K562 (cell line): ENCODE measurements around the gene CORO6. TPM values are rescaled to one million over a fixed set of nuclear protein-coding genes. Genes with fewer than 3 reads are reported as not detected.
A peak's percentile ranks its signal among the peaks of the same experiment; 100 is the strongest.

Experiments used
- CBX1 ChIP-seq: sonication (generic); IDR thresholded peaks from 2 replicates; pipeline ENCODE4 v1.6.1; 2016; ENCODE audit warnings: antibody characterized with exemption, low read depth, mild to moderate bottlenecking
- CLOCK ChIP-seq: fragments of 250-450 bp; sonication (Bioruptor Pico); IDR thresholded peaks from 2 replicates; pipeline ENCODE4 v1.4.0; 2020; ENCODE audit warnings: mild to moderate bottlenecking, moderate library complexity, borderline replicate concordance
- CSDE1 ChIP-seq, 2 experiments: fragments of 450-650 bp; IDR thresholded peaks; 2 replicates each; pipeline ENCODE4 v1.6.1; 2016; ENCODE audit warnings: mild to moderate bottlenecking in 1 of 2
- MGA ChIP-seq: fragments of 450-650 bp; IDR thresholded peaks from 2 replicates; pipeline ENCODE4 v1.6.1; 2016; ENCODE audit warnings: mild to moderate bottlenecking, moderate library complexity
- PRDM10 ChIP-seq: fragments of 450-650 bp; IDR thresholded peaks from 2 replicates; pipeline ENCODE4 v1.6.1; 2018; ENCODE audit not compliant: partially characterized antibody
- RFX1 ChIP-seq: fragments of 450-650 bp; IDR thresholded peaks from 2 replicates; pipeline ENCODE4 v1.6.1; 2016; ENCODE audit warnings: mild to moderate bottlenecking, moderate library complexity
- TCFL5 ChIP-seq: fragments of 250-450 bp; sonication (Bioruptor Pico); conservative IDR thresholded peaks from 2 replicates; pipeline ENCODE4 v1.6.1; 2021; ENCODE audit warnings: mild to moderate bottlenecking, moderate library complexity, matching md5 sums
- THRAP3 ChIP-seq: fragments of 450-650 bp; IDR thresholded peaks from 2 replicates; pipeline ENCODE4 v1.6.1; 2016; ENCODE audit warnings: mild to moderate bottlenecking, inconsistent platforms, borderline replicate concordance
- TSC22D4 ChIP-seq: fragments of 450-650 bp; IDR thresholded peaks from 2 replicates; pipeline ENCODE4 v1.6.1; 2016; ENCODE audit warnings: missing genetic modification characterization, missing biosample characterization, control low read depth
- ZNF644 ChIP-seq: fragments of 200-800 bp; sonication (Bioruptor generic); IDR thresholded peaks from 2 replicates; pipeline ENCODE4 v1.6.1; 2016; ENCODE audit warnings: low read depth, missing genetic modification characterization, missing compliant biosample characterization
- polyA plus RNA-seq, 8 experiments: library from polyadenylated mRNA; depleted of rRNA in 4 of 8; stranded (reverse) in 5 of 8; unstranded in 3 of 8; fragments of >200 nt; fragmentation: Nextera tagmentation in 2 of 8; fragmentation: Illumina TruSeq in 1 of 8; extraction: Ambion mirVana in 2 of 8; extraction: Trizol in 1 of 8; gene quantifications; 2 replicates each; pipeline versions ENCODE4 v1.2.1 to v1.2.3, GENCODE V29; 2011 to 2014; ENCODE audit warnings: inconsistent platforms in 1 of 8, missing spikeins in 1 of 8
- total RNA-seq, 7 experiments: library from RNA; depleted of rRNA in 6 of 7; stranded (reverse); fragments of >200 nt in 6 of 7; fragmentation: Illumina TruSeq in 2 of 7; extraction: Trizol in 2 of 7; gene quantifications; 2 replicates each; pipeline versions ENCODE4 v1.2.1 to v1.2.3, GENCODE V29; 2011 to 2021; ENCODE audit warnings: low replicate concordance in 1 of 7

The CORO6 gene
- total and polyA plus RNA-seq, 9 of the 15 experiments (the other 6 are each of a cell fraction or from before 2014, with no cell fraction given): 0.04 to 11.9 (median 2.4) TPM

- TF ChIP-seq MGA (no peak), RFX1 (no peak), CSDE1 (IDR thresholded peaks at IDR 0.05) (no peak), TCFL5 (no peak), PRDM10 (peak; percentile 12), CLOCK (no peak), TSC22D4 (no peak), THRAP3 (no peak), ZNF644 (no peak), CBX1 (no peak)
Observed at GRCh38 chr17:29585080-29585751, 37.5 kb downstream of the CORO6 start (continued).
